ENCODE data around the gene CDK16.

CDK16 gene

GRCh38 chrX:47217121-47217851 is 1.2 kb upstream of the CDK16 start:
- H3K4me1 ChIP-seq (ENCODE audit: control insufficient read depth, insufficient read depth, low read depth, low read length), result peaks cover 12% of the 10 kb centered on the region

GRCh38 chrX:47217852-47218279 is 615 bp upstream of the CDK16 start:
- DNase-seq, result peak; percentile 98
- H2BK5ac ChIP-seq (ENCODE audit: low read depth, low read length, poor library complexity, severe bottlenecking), result no peak overlapping the region
- 1% methylated on average over 25 of the region's 31 CpGs for WGBS
- H4K8ac ChIP-seq (ENCODE audit: low read length), result no peak overlapping the region
- H3K14ac ChIP-seq (ENCODE audit: low read length in 2 of 2), result no peak overlapping the region
- peak overlapping the region; percentile 95 for H3K9ac ChIP-seq (ENCODE audit: low read length)
- peaks cover 38% of the 10 kb centered on the region in 2 experiments for H3K36me3 ChIP-seq (ENCODE audit: control insufficient read depth in 1 of 2, insufficient read depth in 2 of 2, low read depth in 1 of 2, low read length in 2 of 2)
- H2BK120ac ChIP-seq (ENCODE audit: low read depth, low read length), result no peak overlapping the region
- H3K23ac ChIP-seq (ENCODE audit: low read length in 2 of 2), result no peak overlapping the region
- H3K4me2 ChIP-seq (ENCODE audit: low read length, poor library complexity, severe bottlenecking), result peak overlapping the region; percentile 23
- no peak overlapping the region for H2BK12ac ChIP-seq (ENCODE audit: low read length in 2 of 2)
- H3K4ac ChIP-seq (ENCODE audit: low read depth in 1 of 2, low read length in 2 of 2), result no peak overlapping the region
- no peaks in the 10 kb centered on the region for H3K27me3 ChIP-seq (ENCODE audit: control insufficient read depth in 1 of 2, insufficient read depth in 1 of 2, low read length in 2 of 2)
- no peak overlapping the region for H2AK5ac ChIP-seq (ENCODE audit: low read length, severe bottlenecking)
- H3K18ac ChIP-seq (ENCODE audit: low read depth in 1 of 2, low read length in 2 of 2), result peak overlapping the region; percentile 4 to 37
- peak overlapping the region; percentile 87 to 90 for H3K4me3 ChIP-seq (ENCODE audit: insufficient read depth in 1 of 2, low read depth in 1 of 2, low read length in 2 of 2)
- H3K4me1 ChIP-seq (ENCODE audit: control insufficient read depth, insufficient read depth, low read depth, low read length), result peaks cover 12% of the 10 kb centered on the region
- H3K9me3 ChIP-seq (ENCODE audit: control insufficient read depth, low read length), result no peaks in the 10 kb centered on the region
- H2BK15ac ChIP-seq (ENCODE audit: low read depth, poor library complexity, severe bottlenecking), result no peak overlapping the region
- no peak overlapping the region for H2AFZ ChIP-seq (ENCODE audit: low read depth, low read length)
- no peaks in the 10 kb centered on the region for H3K79me1 ChIP-seq (replicated peaks; ENCODE audit: low read length, poor library complexity, severe bottlenecking)
- peak overlapping the region; percentile 89 for H3K27ac ChIP-seq (ENCODE audit: low read length, poor library complexity, severe bottlenecking)
- no peak overlapping the region for H4K91ac ChIP-seq (ENCODE audit: low read length)

More at GRCh38 chrX:47217121-47217851, 1.2 kb upstream of the CDK16 start:
- no peaks in the 10 kb centered on the region for H3K27me3 ChIP-seq (ENCODE audit: control insufficient read depth in 1 of 2, insufficient read depth in 1 of 2, low read length in 2 of 2)
- H3K27ac ChIP-seq (ENCODE audit: low read length, poor library complexity, severe bottlenecking), result peak overlapping the region; percentile 79
- peak overlapping the region; percentile 38 for H3K4me2 ChIP-seq (ENCODE audit: low read length, poor library complexity, severe bottlenecking)
- no peak overlapping the region for H2AK5ac ChIP-seq (ENCODE audit: low read length, severe bottlenecking)
- peak overlapping the region in 1 of 2 experiments; percentile 64 for H3K18ac ChIP-seq (ENCODE audit: low read depth in 1 of 2, low read length in 2 of 2)
- DNase-seq, result peak; percentile 87
- H3K9me3 ChIP-seq (ENCODE audit: control insufficient read depth, low read length), result no peaks in the 10 kb centered on the region
- H4K8ac ChIP-seq (ENCODE audit: low read length), result peak overlapping the region; percentile 49
- no peak overlapping the region for H2BK15ac ChIP-seq (ENCODE audit: low read depth, poor library complexity, severe bottlenecking)
- no peak overlapping the region for H2BK12ac ChIP-seq (ENCODE audit: low read length in 2 of 2)
- H3K36me3 ChIP-seq (ENCODE audit: control insufficient read depth in 1 of 2, insufficient read depth in 2 of 2, low read depth in 1 of 2, low read length in 2 of 2), result peaks cover 42 to 43% of the 10 kb centered on the region in 2 experiments
- no peak overlapping the region for H3K4ac ChIP-seq (ENCODE audit: low read depth in 1 of 2, low read length in 2 of 2)
- WGBS, result under 1% methylated on average over 11 of the region's 22 CpGs
- H4K91ac ChIP-seq (ENCODE audit: low read length), result no peak overlapping the region
- H3K23ac ChIP-seq (ENCODE audit: low read length in 2 of 2), result no peak overlapping the region
- no peak overlapping the region for H2BK120ac ChIP-seq (ENCODE audit: low read depth, low read length)
- peak overlapping the region; percentile 69 for H3K9ac ChIP-seq (ENCODE audit: low read length)
- H2BK5ac ChIP-seq (ENCODE audit: low read depth, low read length, poor library complexity, severe bottlenecking), result no peak overlapping the region
- H2AFZ ChIP-seq (ENCODE audit: low read depth, low read length), result no peak overlapping the region
- no peak overlapping the region for H3K14ac ChIP-seq (ENCODE audit: low read length in 2 of 2)
- H3K79me1 ChIP-seq (replicated peaks; ENCODE audit: low read length, poor library complexity, severe bottlenecking), result no peaks in the 10 kb centered on the region
- peak overlapping the region in 1 of 2 experiments; percentile 87 for H3K4me3 ChIP-seq (ENCODE audit: insufficient read depth in 1 of 2, low read depth in 1 of 2, low read length in 2 of 2)

- no peaks in the 10 kb centered on the region for H3K9me3 ChIP-seq (ENCODE audit: control insufficient read depth, low read length)
- H2BK120ac ChIP-seq (ENCODE audit: low read depth, low read length), result peak overlapping the region; percentile 91
- WGBS, result 5% methylated on average over 31 of the region's 60 CpGs
- no peak overlapping the region for H2AFZ ChIP-seq (ENCODE audit: low read depth, low read length)
- H3K9ac ChIP-seq (ENCODE audit: low read length), result peak overlapping the region; percentile 95
- peak overlapping the region; percentile 53 for H3K4me2 ChIP-seq (ENCODE audit: low read length, poor library complexity, severe bottlenecking)
- H3K4me1 ChIP-seq (ENCODE audit: control insufficient read depth, insufficient read depth, low read depth, low read length), result peaks cover 12% of the 10 kb centered on the region
- peaks cover 6% of the 10 kb centered on the region for H3K79me1 ChIP-seq (replicated peaks; ENCODE audit: low read length, poor library complexity, severe bottlenecking)
- no peaks in the 10 kb centered on the region for H3K27me3 ChIP-seq (ENCODE audit: control insufficient read depth in 1 of 2, insufficient read depth in 1 of 2, low read length in 2 of 2)
- H3K4me3 ChIP-seq (ENCODE audit: insufficient read depth in 1 of 2, low read depth in 1 of 2, low read length in 2 of 2), result peak overlapping the region; percentile 87 to 90
- H2BK5ac ChIP-seq (ENCODE audit: low read depth, low read length, poor library complexity, severe bottlenecking), result peak overlapping the region; percentile 96
- DNase-seq, result no peak
- H2AK5ac ChIP-seq (ENCODE audit: low read length, severe bottlenecking), result no peak overlapping the region
- peak overlapping the region in 1 of 2 experiments; percentile 89 for H3K23ac ChIP-seq (ENCODE audit: low read length in 2 of 2)
- H2BK12ac ChIP-seq (ENCODE audit: low read length in 2 of 2), result no peak overlapping the region
- H3K36me3 ChIP-seq (ENCODE audit: control insufficient read depth in 1 of 2, insufficient read depth in 2 of 2, low read depth in 1 of 2, low read length in 2 of 2), result peaks cover 38 to 44% of the 10 kb centered on the region in 2 experiments
- peak overlapping the region; percentile 29 to 98 for H3K14ac ChIP-seq (ENCODE audit: low read length in 2 of 2)
- H3K18ac ChIP-seq (ENCODE audit: low read depth in 1 of 2, low read length in 2 of 2), result peak overlapping the region; percentile 89 to 96
- H3K27ac ChIP-seq (ENCODE audit: low read length, poor library complexity, severe bottlenecking), result no peak overlapping the region
- H3K4ac ChIP-seq (ENCODE audit: low read depth in 1 of 2, low read length in 2 of 2), result peak overlapping the region; percentile 83 to 95
- H4K8ac ChIP-seq (ENCODE audit: low read length), result peak overlapping the region; percentile 38
- no peak overlapping the region for H2BK15ac ChIP-seq (ENCODE audit: low read depth, poor library complexity, severe bottlenecking)
- peak overlapping the region; percentile 82 for H4K91ac ChIP-seq (ENCODE audit: low read length)
Measured at GRCh38 chrX:47218920-47219815, 687 bp downstream of the CDK16 start.

DNA sequence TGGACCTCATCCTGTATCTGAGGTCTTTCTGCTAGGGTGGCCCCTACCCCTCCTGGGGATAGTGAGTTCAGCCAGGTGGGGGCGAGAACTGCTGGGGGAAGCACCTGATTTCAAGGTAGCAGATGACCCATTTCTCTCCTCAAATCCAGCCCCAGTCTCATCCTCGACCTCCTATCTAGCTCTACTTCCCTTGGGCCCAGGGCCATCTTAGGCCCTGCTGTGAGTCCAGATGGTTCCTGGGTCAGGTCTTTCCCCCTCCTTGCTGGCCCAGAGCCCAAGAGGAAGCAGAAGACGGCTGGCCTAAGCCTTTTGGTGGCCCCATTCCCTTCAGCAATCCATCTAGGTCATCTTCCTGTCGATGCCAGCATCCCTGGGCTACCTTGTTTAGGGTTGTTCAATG is 3.3 kb downstream of the CDK16 start:
- H3K14ac ChIP-seq (ENCODE audit: low read length in 2 of 2), result no peak overlapping the region
- no peaks in the 10 kb centered on the region for H3K9me3 ChIP-seq (ENCODE audit: control insufficient read depth, low read length)
- no peak overlapping the region for H3K27ac ChIP-seq (ENCODE audit: low read length, poor library complexity, severe bottlenecking)
- no peak overlapping the region for H2BK12ac ChIP-seq (ENCODE audit: low read length in 2 of 2)
- no peak overlapping the region for H3K9ac ChIP-seq (ENCODE audit: low read length)
- no peak overlapping the region for H3K4me2 ChIP-seq (ENCODE audit: low read length, poor library complexity, severe bottlenecking)
- WGBS, result 100% methylated on average over 3 of the region's 4 CpGs
- no peak overlapping the region for H2BK5ac ChIP-seq (ENCODE audit: low read depth, low read length, poor library complexity, severe bottlenecking)
- H3K4me3 ChIP-seq (ENCODE audit: insufficient read depth in 1 of 2, low read depth in 1 of 2, low read length in 2 of 2), result no peak overlapping the region
- H2AK5ac ChIP-seq (ENCODE audit: low read length, severe bottlenecking), result no peak overlapping the region
- H3K23ac ChIP-seq (ENCODE audit: low read length in 2 of 2), result no peak overlapping the region
- peaks cover 18% of the 10 kb centered on the region for H3K79me1 ChIP-seq (replicated peaks; ENCODE audit: low read length, poor library complexity, severe bottlenecking)
- DNase-seq, result no peak
- H3K36me3 ChIP-seq (ENCODE audit: control insufficient read depth in 1 of 2, insufficient read depth in 2 of 2, low read depth in 1 of 2, low read length in 2 of 2), result peaks cover 38 to 43% of the 10 kb centered on the region in 2 experiments
- H4K91ac ChIP-seq (ENCODE audit: low read length), result no peak overlapping the region
- no peak overlapping the region for H3K4ac ChIP-seq (ENCODE audit: low read depth in 1 of 2, low read length in 2 of 2)
- no peak overlapping the region for H2BK15ac ChIP-seq (ENCODE audit: low read depth, poor library complexity, severe bottlenecking)
- no peaks in the 10 kb centered on the region for H3K27me3 ChIP-seq (ENCODE audit: control insufficient read depth in 1 of 2, insufficient read depth in 1 of 2, low read length in 2 of 2)
- no peak overlapping the region for H3K18ac ChIP-seq (ENCODE audit: low read depth in 1 of 2, low read length in 2 of 2)
- H3K4me1 ChIP-seq (ENCODE audit: control insufficient read depth, insufficient read depth, low read depth, low read length), result peaks cover 6% of the 10 kb centered on the region
- no peak overlapping the region for H2BK120ac ChIP-seq (ENCODE audit: low read depth, low read length)
- no peak overlapping the region for H2AFZ ChIP-seq (ENCODE audit: low read depth, low read length)
- no peak overlapping the region for H4K8ac ChIP-seq (ENCODE audit: low read length)
